Thyroid gland (tissue), 4 donors: ENCODE data around the gene TMEM266.

Experiments
- CTCF ChIP-seq, 6 experiments: fragments of 200-600 bp in 3 of 6; fragments of 450-650 bp in 3 of 6; sonication (generic) in 3 of 6; IDR thresholded peaks; one replicate each; pipeline ENCODE4 v1.5.1; 2016 to 2019; ENCODE audit warnings: antibody characterized with exemption in 6 of 6, mild to moderate bottlenecking in 2 of 6, inconsistent platforms in 1 of 6, moderate library complexity in 1 of 6
- POLR2A ChIP-seq, 2 donors: fragments of 450-650 bp; IDR thresholded peaks; one replicate each; pipeline ENCODE4 v1.6.1; 2017; ENCODE audit warnings: antibody characterized with exemption in 2 of 2, mild to moderate bottlenecking in 2 of 2, moderate library complexity in 1 of 2

DNA sequence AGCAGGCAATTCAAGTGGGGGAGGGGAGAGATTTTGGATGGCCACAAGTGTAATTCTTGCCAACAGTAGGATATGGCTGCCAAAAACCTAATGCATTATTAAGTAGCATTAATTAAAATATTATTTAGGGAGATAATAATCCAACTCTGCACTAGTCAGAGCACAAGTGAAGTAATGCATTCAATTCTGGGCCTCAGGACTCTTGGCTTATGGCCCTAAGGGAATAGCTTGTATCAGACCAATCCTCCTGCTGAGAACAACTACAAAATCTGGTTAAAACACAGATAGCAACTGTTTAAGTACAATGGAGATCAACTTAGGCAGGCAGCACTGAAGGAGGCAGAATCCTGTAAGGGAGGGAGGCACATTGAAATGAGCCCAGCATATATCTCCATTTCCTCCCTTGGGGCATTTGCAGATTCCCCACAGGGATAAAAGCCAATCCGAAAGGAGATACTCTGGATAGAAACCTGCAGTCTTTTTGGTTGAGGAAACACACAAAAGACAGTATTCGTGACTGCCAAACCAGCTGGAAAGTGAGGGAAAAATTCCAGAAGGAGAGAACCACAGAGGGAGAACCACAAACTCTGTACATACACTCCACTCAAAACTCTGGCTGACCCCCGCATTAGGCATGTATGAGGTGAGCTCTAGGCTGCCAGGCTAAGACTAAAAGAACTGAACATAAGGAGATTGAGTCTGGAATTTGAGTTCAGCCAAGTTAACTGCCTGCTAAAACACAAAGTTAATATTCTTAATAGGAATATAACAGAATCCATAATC, 194.1 kb downstream of the TMEM266 start:
- TF ChIP-seq POLR2A (IDR thresholded peaks at IDR 0.05) (no peak), CTCF (IDR thresholded peaks at IDR 0.05) (no peak)
